Measurements from ENCODE around the gene GAB1.

Gene GAB1

DNA sequence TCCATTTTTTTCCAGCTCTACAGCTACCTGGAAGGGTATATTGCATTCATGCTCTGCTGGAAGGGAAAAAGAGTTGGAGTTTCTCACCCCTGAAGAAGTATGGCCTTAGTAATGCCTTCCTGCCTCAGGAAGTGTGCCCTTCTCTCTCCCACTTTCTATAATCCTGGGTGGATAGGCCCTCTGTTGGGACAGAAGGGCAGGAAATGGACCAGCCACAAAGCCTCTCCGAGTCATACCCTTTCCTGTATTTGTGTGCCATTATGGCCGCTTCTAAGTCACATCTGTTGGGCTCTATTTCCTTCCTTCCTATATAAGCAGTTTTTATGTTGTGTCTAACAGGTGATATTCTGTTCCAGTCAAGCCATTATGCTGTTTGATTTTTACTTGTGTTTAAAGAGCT lies 102.0 kb downstream of the GAB1 start:
- Histone ChIP-seq H3K9ac (ENCODE audit: low read length) (no peak overlapping the region), H3K4me3 (ENCODE audit: low read length) (no peak overlapping the region), H3K4me1 (ENCODE audit: control insufficient read depth, insufficient read depth, low read length) (no peaks in the 10 kb centered on the region), H3K9me3 (ENCODE audit: control insufficient read depth, low read length) (no peaks in the 10 kb centered on the region), H3K27me3 (ENCODE audit: control insufficient read depth, insufficient read depth, low read length) (no peaks in the 10 kb centered on the region), H3K36me3 (ENCODE audit: control insufficient read depth, insufficient read depth, low read length) (no peaks in the 10 kb centered on the region)

DNA sequence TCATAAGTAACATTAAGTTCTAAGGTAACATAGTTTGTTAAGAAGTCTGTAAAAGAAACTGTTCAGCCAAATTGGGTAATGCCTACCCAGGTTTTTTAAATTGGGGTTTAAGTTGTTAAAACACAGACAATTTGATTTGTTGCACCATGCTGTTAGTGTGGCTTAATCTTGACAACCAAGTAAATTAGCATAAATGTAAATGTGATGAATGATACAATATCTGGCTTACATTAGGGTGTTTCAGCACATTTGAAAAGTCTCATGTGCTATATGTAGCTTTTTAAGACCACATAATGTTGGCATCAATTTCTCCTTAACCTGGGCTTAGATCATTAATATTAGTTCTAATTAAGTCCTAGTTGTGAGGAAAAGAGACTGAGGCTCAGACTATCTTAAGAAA lies 104.4 kb downstream of the GAB1 start:
- Histone ChIP-seq H3K36me3 (ENCODE audit: control insufficient read depth, insufficient read depth, low read length) (no peaks in the 10 kb centered on the region), H3K9me3 (ENCODE audit: control insufficient read depth, low read length) (no peaks in the 10 kb centered on the region), H3K4me3 (ENCODE audit: low read length) (no peak overlapping the region), H3K9ac (ENCODE audit: low read length) (no peak overlapping the region), H3K4me1 (ENCODE audit: control insufficient read depth, insufficient read depth, low read length) (no peaks in the 10 kb centered on the region), H3K27me3 (ENCODE audit: control insufficient read depth, insufficient read depth, low read length) (no peaks in the 10 kb centered on the region)

DNA sequence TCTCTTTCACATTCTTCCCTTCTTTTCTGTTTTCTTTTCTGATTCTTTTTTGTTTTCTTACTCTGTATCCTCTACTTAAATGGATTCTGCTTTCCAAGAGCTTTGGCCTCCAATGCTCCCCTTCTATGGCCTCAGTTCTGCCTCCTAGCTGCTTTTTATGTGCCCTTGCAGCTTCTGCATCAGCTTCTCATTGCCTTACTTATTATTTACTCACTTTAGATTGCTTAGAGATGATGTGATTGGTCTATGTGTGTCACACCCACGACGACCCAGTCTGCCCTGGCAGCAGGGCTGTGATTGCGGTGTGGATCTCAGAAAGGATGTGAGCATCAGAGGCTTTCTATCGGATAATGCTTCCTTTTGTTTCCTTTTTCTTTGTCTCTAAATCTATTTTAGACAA lies 105.0 kb downstream of the GAB1 start:
- no peaks in the 10 kb centered on the region for H3K27me3 ChIP-seq (ENCODE audit: control insufficient read depth, insufficient read depth, low read length)
- H3K9ac ChIP-seq (ENCODE audit: low read length) = no peak overlapping the region
- H3K4me3 ChIP-seq (ENCODE audit: low read length) = no peak overlapping the region
- H3K9me3 ChIP-seq (ENCODE audit: control insufficient read depth, low read length) = no peaks in the 10 kb centered on the region
- no peaks in the 10 kb centered on the region for H3K4me1 ChIP-seq (ENCODE audit: control insufficient read depth, insufficient read depth, low read length)
- H3K36me3 ChIP-seq (ENCODE audit: control insufficient read depth, insufficient read depth, low read length) = no peaks in the 10 kb centered on the region

DNA sequence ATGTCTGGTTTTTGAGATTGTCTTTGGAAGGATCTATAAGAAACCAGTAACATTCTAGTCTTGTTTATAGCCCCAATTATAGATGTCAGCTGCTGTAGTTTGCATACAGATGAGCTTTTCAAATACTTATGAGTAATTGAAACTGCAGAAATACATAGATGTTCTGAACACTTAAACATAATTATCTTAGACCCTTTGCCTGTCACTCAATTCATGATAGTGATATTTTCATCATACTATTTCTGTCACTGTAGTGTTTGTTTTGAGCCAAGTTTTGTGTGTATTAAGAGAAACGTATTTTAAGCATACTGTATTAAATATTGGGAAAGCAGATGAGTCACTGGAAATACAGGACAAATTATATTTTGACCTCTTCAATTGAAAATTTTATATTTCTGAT lies 107.1 kb downstream of the GAB1 start:
- Histone ChIP-seq H3K9me3 (ENCODE audit: control insufficient read depth, low read length) (no peaks in the 10 kb centered on the region), H3K9ac (ENCODE audit: low read length) (no peak overlapping the region), H3K4me1 (ENCODE audit: control insufficient read depth, insufficient read depth, low read length) (no peaks in the 10 kb centered on the region)

DNA sequence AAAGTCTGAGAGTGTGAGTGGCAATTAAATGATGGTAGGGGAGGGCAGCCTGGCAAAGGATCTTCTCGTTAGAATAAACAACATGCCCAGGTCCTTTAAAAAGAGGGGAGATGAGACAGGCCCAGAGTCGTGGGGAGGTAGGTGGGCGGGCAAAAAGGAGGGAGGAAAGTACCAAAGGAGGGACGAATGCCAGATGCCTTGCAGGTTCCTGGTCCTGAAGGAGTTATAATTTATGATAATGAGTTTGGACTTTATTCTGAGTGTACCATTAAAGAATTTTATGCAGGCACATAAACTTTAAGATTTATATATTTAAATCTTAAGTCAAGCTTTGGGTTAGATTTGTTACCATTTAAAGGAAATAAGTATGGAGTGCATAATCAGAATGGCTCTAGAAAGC lies 114.5 kb downstream of the GAB1 start:
- Histone ChIP-seq H3K4me1 (ENCODE audit: control insufficient read depth, insufficient read depth, low read length) (no peaks in the 10 kb centered on the region), H3K9ac (ENCODE audit: low read length) (no peak overlapping the region), H3K9me3 (ENCODE audit: control insufficient read depth, low read length) (no peaks in the 10 kb centered on the region), H3K36me3 (ENCODE audit: control insufficient read depth, insufficient read depth, low read length) (no peaks in the 10 kb centered on the region), H3K4me3 (ENCODE audit: low read length) (no peak overlapping the region), H3K27me3 (ENCODE audit: control insufficient read depth, insufficient read depth, low read length) (no peaks in the 10 kb centered on the region)

More for the DNA sequence above, 107.1 kb downstream of the GAB1 start:
- H3K4me3 ChIP-seq (ENCODE audit: low read length) = no peak overlapping the region
- no peaks in the 10 kb centered on the region for H3K36me3 ChIP-seq (ENCODE audit: control insufficient read depth, insufficient read depth, low read length)
- H3K27me3 ChIP-seq (ENCODE audit: control insufficient read depth, insufficient read depth, low read length) = no peaks in the 10 kb centered on the region

DNA sequence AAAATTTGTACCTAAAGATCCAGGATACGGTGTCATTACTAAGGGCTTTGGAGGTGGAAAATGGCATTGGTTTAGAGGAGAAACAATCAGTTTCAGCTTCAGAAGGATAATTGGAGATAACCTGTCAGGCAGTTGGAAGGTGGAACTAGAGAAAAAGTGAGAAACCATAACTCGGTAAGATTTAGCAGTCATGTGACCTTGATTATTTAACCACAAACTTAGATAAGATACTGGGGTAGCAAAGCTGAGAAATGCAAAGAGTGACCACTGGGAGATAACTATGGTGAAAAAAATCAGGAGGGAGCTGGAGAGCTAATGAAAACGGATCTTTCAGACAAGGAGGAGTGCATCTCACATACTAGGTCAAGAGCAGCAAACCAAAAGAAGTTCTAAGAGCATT lies 118.5 kb downstream of the GAB1 start:
- Histone ChIP-seq H3K9ac (ENCODE audit: low read length) (no peak overlapping the region), H3K9me3 (ENCODE audit: control insufficient read depth, low read length) (no peaks in the 10 kb centered on the region), H3K4me3 (ENCODE audit: low read length) (no peak overlapping the region), H3K36me3 (ENCODE audit: control insufficient read depth, insufficient read depth, low read length) (no peaks in the 10 kb centered on the region), H3K27me3 (ENCODE audit: control insufficient read depth, insufficient read depth, low read length) (no peaks in the 10 kb centered on the region), H3K4me1 (ENCODE audit: control insufficient read depth, insufficient read depth, low read length) (no peaks in the 10 kb centered on the region)

DNA sequence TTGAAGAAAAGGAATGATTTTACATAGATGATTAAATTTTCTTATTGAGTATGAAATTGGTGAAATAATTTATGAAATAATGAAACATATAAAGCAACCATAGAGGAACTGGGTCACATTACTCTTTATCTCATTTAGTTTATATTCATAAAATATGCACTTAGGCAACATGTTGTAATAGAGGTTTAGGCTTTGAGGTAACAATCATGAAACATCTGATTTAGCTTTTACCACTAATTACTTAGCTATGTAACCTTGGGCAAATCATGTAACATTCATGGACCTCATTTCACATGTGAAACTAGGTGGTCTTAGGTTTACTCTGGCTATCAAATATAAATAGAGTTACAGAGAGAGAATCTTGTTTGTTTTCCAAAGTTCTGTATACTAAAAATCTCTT lies 122.3 kb downstream of the GAB1 start:
- H3K9me3 ChIP-seq (ENCODE audit: control insufficient read depth, low read length) = no peaks in the 10 kb centered on the region
- no peaks in the 10 kb centered on the region for H3K27me3 ChIP-seq (ENCODE audit: control insufficient read depth, insufficient read depth, low read length)
- no peak overlapping the region for H3K9ac ChIP-seq (ENCODE audit: low read length)
- H3K4me3 ChIP-seq (ENCODE audit: low read length) = no peak overlapping the region
- H3K4me1 ChIP-seq (ENCODE audit: control insufficient read depth, insufficient read depth, low read length) = no peaks in the 10 kb centered on the region
- H3K36me3 ChIP-seq (ENCODE audit: control insufficient read depth, insufficient read depth, low read length) = no peaks in the 10 kb centered on the region

DNA sequence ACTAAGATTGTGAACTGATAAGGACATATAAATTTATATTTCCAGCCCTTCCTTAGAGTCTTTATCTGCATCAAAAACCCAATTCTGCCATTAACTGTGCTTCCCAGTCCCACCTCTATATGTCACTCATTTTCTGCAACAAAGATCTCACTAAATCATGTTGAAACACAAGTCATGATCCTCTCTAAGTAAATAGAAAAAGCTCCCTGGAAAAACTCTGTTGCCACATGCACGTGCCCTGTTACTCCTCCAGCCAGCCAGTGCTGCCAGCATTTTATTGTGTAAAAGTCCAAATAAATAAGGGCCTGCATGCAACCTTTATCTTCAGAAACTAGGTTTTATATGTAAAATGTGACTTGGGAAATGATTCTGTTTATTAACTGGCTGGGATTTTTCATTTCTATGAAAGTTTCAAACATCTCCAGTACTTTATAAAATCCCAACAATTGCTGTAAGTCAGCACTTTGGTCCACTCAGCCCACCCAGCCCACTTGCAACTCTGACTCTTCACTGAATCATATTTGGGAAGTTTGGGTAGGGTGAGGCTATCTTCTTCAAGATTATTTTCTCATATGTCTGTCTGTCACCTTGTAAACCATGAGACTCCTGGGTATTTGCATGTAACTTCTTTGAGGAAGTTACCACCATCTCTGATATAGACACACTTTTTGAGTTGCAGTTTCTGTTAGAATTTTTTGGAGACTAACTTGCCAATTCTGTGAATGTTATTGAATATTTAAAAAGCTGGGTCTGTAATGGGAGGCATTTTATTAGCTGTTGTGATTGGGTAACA lies 136.9 kb downstream of the GAB1 start:
- Histone ChIP-seq H3K4me1 (ENCODE audit: control insufficient read depth, insufficient read depth, low read length) (no peaks in the 10 kb centered on the region), H3K36me3 (ENCODE audit: control insufficient read depth, insufficient read depth, low read length) (no peaks in the 10 kb centered on the region), H3K9me3 (ENCODE audit: control insufficient read depth, low read length) (no peaks in the 10 kb centered on the region), H3K4me3 (ENCODE audit: low read length) (no peak overlapping the region), H3K27me3 (ENCODE audit: control insufficient read depth, insufficient read depth, low read length) (no peaks in the 10 kb centered on the region), H3K9ac (ENCODE audit: low read length) (no peak overlapping the region)

DNA sequence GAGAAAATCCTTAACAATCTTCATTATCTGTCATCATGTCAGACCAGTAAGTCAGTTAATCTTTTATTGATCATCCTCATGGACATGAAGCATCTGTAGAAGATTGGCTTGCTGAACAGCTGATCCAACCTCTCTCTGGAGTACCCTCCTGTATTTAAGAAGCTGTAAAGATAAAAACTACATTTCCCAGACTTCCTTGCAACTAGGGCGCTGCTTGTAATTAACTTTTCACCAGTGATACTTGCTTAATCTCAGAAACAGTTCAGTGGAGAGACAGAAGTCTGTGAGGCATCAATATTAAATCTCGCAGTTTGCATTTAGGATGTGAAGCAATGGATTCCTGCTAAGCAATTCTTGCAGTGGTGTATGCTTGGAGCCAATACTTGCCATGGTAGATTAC lies 140.8 kb downstream of the GAB1 start:
- no peaks in the 10 kb centered on the region for H3K36me3 ChIP-seq (ENCODE audit: control insufficient read depth, insufficient read depth, low read length)
- no peaks in the 10 kb centered on the region for H3K27me3 ChIP-seq (ENCODE audit: control insufficient read depth, insufficient read depth, low read length)
- no peak overlapping the region for H3K9ac ChIP-seq (ENCODE audit: low read length)
- H3K9me3 ChIP-seq (ENCODE audit: control insufficient read depth, low read length) = no peaks in the 10 kb centered on the region
- H3K4me3 ChIP-seq (ENCODE audit: low read length) = no peak overlapping the region
- H3K4me1 ChIP-seq (ENCODE audit: control insufficient read depth, insufficient read depth, low read length) = no peaks in the 10 kb centered on the region

DNA sequence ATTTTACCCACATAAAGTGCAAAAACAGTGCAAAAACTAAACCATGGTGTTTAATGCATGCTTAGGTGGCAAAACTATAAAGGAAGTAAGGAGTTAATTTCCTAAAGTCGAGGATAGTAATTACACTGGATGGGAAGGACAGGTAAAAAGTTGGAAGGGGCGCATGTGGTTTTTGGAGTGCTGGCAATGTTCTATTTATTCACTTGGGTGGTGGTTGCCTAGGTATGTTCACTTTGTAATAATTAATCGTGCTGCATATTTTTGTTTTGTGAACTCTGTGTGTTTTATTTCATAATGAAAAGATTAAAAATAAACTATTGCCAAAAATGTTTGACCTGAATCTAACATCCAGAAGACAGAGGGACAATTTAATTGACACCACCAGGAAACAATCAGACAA lies 144.7 kb downstream of the GAB1 start:
- Histone ChIP-seq H3K4me3 (ENCODE audit: low read length) (no peak overlapping the region), H3K27me3 (ENCODE audit: control insufficient read depth, insufficient read depth, low read length) (no peaks in the 10 kb centered on the region), H3K4me1 (ENCODE audit: control insufficient read depth, insufficient read depth, low read length) (no peaks in the 10 kb centered on the region), H3K9me3 (ENCODE audit: control insufficient read depth, low read length) (no peaks in the 10 kb centered on the region), H3K36me3 (ENCODE audit: control insufficient read depth, insufficient read depth, low read length) (no peaks in the 10 kb centered on the region), H3K9ac (ENCODE audit: low read length) (no peak overlapping the region)

DNA sequence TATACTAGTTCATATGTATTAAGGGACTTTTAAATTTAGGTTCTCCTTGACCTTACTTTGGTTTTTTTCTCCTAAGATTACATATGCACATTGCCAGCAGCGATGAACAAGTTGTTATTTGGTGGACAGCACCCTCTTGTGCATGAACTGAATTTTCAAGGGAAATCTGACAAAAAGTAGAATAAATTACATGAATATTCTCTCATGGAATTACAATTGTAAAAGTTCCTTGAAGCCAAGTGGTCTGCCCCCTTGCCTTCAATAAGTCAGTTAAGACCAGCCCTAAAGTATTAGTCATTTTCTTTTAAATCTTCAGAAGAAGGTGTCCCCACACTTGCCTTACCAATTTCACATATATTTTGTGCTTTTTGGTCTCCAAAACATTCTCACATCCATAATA lies 146.2 kb downstream of the GAB1 start:
- Histone ChIP-seq H3K36me3 (ENCODE audit: control insufficient read depth, insufficient read depth, low read length) (no peaks in the 10 kb centered on the region), H3K4me3 (ENCODE audit: low read length) (no peak overlapping the region), H3K9ac (ENCODE audit: low read length) (no peak overlapping the region), H3K9me3 (ENCODE audit: control insufficient read depth, low read length) (no peaks in the 10 kb centered on the region), H3K4me1 (ENCODE audit: control insufficient read depth, insufficient read depth, low read length) (no peaks in the 10 kb centered on the region), H3K27me3 (ENCODE audit: control insufficient read depth, insufficient read depth, low read length) (no peaks in the 10 kb centered on the region)

DNA sequence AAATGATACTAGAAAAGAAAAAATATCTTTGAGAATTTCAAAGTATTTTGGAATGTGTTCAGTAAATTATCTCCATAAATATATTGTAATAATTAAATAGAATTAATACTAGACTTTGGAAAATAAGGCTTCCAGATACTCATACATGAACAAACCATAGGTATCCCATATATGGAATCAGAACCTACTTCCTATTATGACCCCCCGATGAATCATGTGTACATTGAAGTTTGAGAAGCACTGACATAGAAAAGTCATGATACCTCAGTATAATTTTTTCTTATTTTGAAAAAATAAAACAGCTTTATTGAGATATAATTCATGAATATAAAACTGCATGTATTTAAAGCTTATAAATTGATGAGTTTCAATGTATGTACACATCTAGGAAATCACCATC lies 149.6 kb downstream of the GAB1 start:
- H3K9ac ChIP-seq (ENCODE audit: low read length) = no peak overlapping the region
- no peaks in the 10 kb centered on the region for H3K27me3 ChIP-seq (ENCODE audit: control insufficient read depth, insufficient read depth, low read length)
- no peaks in the 10 kb centered on the region for H3K4me1 ChIP-seq (ENCODE audit: control insufficient read depth, insufficient read depth, low read length)
- no peaks in the 10 kb centered on the region for H3K36me3 ChIP-seq (ENCODE audit: control insufficient read depth, insufficient read depth, low read length)
- H3K4me3 ChIP-seq (ENCODE audit: low read length) = no peak overlapping the region
- H3K9me3 ChIP-seq (ENCODE audit: control insufficient read depth, low read length) = no peaks in the 10 kb centered on the region

DNA sequence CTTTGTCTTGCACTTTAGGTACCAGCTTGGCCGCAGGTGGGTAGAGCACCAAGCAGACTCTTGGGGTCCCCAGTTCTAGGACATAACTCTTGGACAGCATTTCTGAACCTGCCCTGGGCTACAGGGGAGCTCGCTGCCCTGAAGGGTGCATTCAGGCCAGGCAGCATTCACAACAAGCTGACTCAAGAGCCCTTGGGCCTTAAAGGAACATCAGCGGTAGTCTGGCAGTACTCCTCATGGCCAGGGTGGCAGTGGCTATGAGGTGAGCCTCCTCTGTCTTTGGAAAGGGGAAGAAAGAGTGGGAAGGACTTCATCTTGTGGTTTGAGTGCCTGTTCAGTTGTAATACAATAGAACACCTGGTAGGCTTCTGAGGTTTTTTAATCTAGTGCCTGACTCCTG lies 152.0 kb downstream of the GAB1 start:
- H3K4me3 ChIP-seq (ENCODE audit: low read length) = no peak overlapping the region
- H3K9me3 ChIP-seq (ENCODE audit: control insufficient read depth, low read length) = no peaks in the 10 kb centered on the region
- no peaks in the 10 kb centered on the region for H3K4me1 ChIP-seq (ENCODE audit: control insufficient read depth, insufficient read depth, low read length)
- H3K27me3 ChIP-seq (ENCODE audit: control insufficient read depth, insufficient read depth, low read length) = no peaks in the 10 kb centered on the region
- H3K9ac ChIP-seq (ENCODE audit: low read length) = no peak overlapping the region
- no peaks in the 10 kb centered on the region for H3K36me3 ChIP-seq (ENCODE audit: control insufficient read depth, insufficient read depth, low read length)

Data from mucosa of stomach (tissue), 1 donor.